ENCODE data around the gene MPRIP.
"Not testable (repeated sequence)": the region's sequence is repeated elsewhere in the genome, so short reads cannot be mapped to it uniquely, and the experiment has no call there.

Gene MPRIP

DNA sequence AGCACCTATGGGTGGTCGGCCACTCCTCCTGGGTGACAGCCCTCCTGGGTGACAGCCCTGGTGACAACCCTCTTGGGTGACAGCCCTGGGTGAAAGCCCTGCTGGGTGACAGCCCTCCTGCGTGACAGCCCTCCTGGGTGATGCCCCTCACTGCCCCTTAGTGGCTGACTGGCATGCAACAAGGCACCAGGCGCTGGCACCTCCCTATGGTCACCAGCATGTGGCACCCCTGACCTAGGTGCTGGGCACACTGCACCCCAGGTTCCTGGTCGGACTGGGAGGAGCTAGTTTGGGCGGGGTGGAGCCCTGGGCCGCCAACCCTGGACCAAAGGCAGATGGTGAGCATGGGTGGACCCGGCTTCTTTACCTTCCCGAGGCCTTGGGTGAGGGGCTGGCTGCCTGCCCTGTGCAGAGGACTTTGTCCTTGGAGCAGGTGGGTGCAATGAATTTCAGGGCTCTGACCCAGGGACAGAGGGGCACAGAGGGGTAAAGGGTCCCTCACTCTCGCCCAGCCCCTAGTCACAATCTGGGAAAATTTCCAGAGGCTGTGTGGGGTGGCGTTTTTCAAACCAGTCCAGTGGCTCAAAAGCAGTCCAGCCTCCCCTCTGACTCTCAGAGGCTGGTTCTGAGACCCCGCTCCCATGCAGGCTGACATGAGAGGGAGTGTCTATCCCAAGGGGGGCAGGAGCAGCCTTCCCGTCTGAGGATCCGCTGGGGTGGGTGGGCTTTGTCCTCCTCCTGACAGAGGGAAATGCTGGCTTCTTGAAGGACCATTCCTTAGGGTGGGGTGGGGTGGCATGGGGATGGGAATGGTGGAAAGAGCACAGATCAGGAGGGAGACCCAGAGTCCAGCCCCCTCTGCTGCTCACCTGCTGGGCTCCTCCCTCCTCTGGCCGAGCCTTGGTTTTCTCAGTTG lies 44.5 kb upstream of the MPRIP start:
- Histone ChIP-seq H3K4me2 (ENCODE audit: low read length) (no peak overlapping the region), H3K27ac (no peak overlapping the region), H3K4me1 (no peaks in the 10 kb centered on the region), H3K4me3 (ENCODE audit: low read depth, low read length) (no peak overlapping the region), H2AFZ (no peak overlapping the region), H3K27me3 (ENCODE audit: control insufficient read depth, insufficient read depth, low read length) (no peaks in the 10 kb centered on the region), H3K9me3 (ENCODE audit: control insufficient read depth, low read length) (no peaks in the 10 kb centered on the region), H3K36me3 (ENCODE audit: control insufficient read depth, insufficient read depth, low read length) (no peaks in the 10 kb centered on the region), H3K79me2 (no peaks in the 10 kb centered on the region), H3K9ac (no peak overlapping the region)
- TF ChIP-seq, protein P1, sequence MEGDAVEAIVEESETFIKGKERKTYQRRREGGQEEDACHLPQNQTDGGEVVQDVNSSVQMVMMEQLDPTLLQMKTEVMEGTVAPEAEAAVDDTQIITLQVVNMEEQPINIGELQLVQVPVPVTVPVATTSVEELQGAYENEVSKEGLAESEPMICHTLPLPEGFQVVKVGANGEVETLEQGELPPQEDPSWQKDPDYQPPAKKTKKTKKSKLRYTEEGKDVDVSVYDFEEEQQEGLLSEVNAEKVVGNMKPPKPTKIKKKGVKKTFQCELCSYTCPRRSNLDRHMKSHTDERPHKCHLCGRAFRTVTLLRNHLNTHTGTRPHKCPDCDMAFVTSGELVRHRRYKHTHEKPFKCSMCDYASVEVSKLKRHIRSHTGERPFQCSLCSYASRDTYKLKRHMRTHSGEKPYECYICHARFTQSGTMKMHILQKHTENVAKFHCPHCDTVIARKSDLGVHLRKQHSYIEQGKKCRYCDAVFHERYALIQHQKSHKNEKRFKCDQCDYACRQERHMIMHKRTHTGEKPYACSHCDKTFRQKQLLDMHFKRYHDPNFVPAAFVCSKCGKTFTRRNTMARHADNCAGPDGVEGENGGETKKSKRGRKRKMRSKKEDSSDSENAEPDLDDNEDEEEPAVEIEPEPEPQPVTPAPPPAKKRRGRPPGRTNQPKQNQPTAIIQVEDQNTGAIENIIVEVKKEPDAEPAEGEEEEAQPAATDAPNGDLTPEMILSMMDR (IDR thresholded peaks at IDR 0.05), result no peak

DNA sequence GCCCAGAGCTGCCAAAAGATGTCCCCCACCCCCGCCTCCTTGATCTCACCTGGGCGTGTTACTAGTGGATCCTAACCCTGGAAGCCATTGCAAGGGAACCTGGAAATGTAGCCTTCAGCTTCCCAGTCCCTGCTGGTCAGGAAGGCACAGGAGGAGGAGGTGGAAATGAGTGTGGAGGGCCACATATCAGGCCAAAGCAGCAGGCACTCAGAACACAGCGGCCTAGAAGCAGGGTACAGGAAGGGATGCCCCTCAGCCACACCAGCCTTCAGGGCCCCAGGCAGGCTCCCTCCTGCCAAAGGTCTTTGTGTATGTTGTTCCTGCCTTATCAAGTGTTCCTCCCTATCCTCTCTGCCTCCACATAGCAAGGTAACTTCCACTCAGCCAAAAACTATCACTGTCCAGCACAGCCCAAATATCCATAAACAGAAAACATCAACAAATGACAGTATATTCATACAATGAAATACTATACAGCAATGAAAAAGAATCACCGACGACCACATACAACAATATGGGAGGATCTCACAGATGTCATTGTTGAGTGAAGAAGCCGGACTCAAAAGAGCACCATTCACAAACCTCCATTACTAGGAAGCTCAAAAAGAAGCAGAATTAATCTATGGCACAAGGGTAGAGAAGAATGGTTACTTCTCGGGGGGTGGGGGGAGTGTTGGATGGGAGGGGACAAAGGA lies 42.2 kb upstream of the MPRIP start:
- Histone ChIP-seq H3K4me2 (ENCODE audit: low read length) (no peak overlapping the region), H3K27me3 (ENCODE audit: control insufficient read depth, insufficient read depth, low read length) (no peaks in the 10 kb centered on the region), H3K4me1 (no peaks in the 10 kb centered on the region), H3K27ac (no peak overlapping the region), H3K36me3 (ENCODE audit: control insufficient read depth, insufficient read depth, low read length) (no peaks in the 10 kb centered on the region), H3K79me2 (no peaks in the 10 kb centered on the region), H3K9ac (no peak overlapping the region), H2AFZ (no peak overlapping the region), H3K4me3 (ENCODE audit: low read depth, low read length) (no peak overlapping the region), H3K9me3 (ENCODE audit: control insufficient read depth, low read length) (no peaks in the 10 kb centered on the region)
- TF ChIP-seq, protein P1 (IDR thresholded peaks at IDR 0.05), result no peak

DNA sequence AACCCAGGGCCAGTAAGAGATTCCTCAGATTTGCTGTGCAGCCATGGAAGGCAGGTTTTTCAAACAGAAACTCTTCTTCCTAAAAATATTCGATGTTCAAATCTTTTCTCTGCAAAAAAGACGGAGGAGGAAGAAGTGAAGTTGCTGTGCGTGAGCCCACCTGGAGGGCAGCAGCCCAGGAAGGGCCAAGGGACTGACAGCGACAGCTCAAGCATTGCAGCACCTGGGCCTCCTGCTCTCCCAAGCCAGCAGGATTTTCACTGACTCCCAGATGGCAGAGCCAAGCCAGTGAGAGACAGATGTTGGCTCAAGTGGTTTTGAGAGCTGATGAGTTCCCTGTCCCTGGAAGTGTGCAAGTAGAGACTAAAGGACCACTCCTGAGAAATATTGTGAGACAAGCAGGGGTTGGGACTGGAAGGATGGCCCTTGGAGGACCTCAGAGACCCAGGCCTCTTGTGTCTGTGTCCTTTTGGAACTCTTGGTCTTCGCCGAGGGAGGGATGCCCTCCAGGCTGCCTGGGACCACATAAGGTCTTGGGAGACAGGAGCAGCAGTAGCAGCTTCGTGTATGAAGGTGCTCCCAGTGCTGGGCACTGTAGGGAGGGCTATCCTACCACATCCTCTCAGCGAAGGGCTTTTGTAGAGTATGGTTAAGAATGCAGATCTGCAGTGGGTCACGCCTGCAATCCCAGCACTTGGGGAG lies 41.0 kb upstream of the MPRIP start:
- TF ChIP-seq, protein P1 (IDR thresholded peaks at IDR 0.05), result no peak
- no peaks in the 10 kb centered on the region for H3K27me3 ChIP-seq (ENCODE audit: control insufficient read depth, insufficient read depth, low read length)
- H3K9me3 ChIP-seq (ENCODE audit: control insufficient read depth, low read length), result no peaks in the 10 kb centered on the region
- H3K4me1 ChIP-seq, result no peaks in the 10 kb centered on the region
- peak overlapping the region; percentile 48 for H2AFZ ChIP-seq
- no peak overlapping the region for H3K9ac ChIP-seq
- no peaks in the 10 kb centered on the region for H3K36me3 ChIP-seq (ENCODE audit: control insufficient read depth, insufficient read depth, low read length)
- no peaks in the 10 kb centered on the region for H3K79me2 ChIP-seq
- no peak overlapping the region for H3K27ac ChIP-seq
- H3K4me3 ChIP-seq (ENCODE audit: low read depth, low read length), result no peak overlapping the region
- H3K4me2 ChIP-seq (ENCODE audit: low read length), result no peak overlapping the region

DNA sequence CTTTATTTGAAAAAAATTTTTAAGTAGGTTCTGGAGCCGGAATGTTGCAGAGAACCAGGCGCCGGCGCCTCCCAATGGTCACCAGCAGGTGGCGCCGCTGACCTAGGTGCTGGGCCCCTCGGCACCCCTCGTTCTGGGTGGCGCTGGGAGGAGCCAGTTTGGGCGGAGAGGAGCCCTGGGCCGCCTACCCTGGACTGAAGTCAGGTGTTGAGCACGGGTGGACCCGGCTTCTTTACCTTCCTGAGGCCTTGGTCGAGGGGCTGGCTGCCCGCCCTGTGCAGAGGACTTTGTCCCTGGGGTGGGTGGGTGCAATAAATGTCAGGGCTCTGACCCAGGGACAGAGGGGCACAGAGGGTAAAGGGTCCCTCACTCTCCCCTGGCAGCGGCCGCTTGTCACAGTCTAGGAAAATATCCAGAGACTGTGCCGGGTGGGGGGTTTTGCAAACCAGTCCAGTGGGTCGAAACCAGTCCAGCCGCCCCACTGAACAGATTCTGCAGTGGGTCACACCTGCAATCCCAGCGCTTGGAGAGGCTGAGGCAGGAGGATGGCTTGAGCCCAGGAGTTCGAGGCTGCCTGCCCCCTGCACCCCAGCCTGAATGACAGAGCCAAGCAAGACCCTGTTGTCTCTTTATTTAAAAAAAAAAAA lies 40.3 kb upstream of the MPRIP start:
- Histone ChIP-seq H3K4me1 (no peaks in the 10 kb centered on the region), H3K9me3 (ENCODE audit: control insufficient read depth, low read length) (no peaks in the 10 kb centered on the region), H2AFZ (peak overlapping the region; percentile 48), H3K27me3 (ENCODE audit: control insufficient read depth, insufficient read depth, low read length) (no peaks in the 10 kb centered on the region), H3K4me3 (ENCODE audit: low read depth, low read length) (no peak overlapping the region), H3K9ac (no peak overlapping the region), H3K79me2 (no peaks in the 10 kb centered on the region), H3K4me2 (ENCODE audit: low read length) (no peak overlapping the region), H3K36me3 (ENCODE audit: control insufficient read depth, insufficient read depth, low read length) (no peaks in the 10 kb centered on the region), H3K27ac (no peak overlapping the region)
- TF ChIP-seq, protein P1 (IDR thresholded peaks at IDR 0.05), result peak; percentile 99

DNA sequence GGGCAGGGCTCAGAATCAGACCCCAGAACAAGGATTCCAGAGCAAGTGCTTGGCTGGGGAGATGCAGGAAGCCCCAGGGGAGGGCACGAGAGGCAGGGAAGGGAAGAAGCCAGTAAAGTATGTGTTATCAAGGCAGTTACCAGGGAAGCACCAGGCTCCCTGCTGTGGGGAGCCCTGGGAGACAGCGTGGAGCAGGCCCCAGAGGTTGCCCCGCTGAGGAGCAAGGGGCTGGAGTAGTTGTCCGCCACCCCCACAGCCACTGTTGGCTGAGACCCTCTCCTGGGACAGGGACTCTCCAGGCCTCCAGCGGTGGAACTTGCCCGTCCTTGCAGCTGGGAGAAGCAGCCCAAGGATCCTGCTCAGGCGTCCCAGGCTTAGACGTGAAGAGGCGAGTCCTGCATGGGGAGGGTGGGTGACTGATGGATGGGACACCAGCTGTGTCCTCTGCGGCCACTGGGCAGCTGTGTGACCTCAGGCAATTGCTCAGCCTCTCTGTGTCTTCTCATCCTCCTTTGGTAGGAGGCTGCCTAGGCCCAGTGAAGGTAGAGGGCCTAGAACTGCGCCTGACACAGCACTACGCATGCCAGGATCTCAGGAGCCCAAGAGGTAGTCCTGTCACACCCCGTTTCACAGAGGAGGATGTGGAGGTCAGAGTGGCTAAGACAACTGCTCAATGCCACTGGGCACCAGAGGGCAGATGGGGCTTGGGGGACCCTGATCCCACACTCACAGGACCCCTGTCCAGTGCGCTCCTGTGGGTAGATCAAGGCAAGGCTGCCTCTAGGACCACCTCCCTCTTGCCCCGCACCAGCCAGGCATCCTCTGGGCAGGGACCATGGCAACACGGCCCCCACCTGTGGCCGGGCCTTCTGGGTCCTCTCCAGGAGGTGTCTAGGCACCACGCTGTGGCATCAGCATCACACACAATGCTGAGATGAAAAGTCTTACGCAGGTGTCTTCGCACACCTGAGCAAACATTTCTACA lies 39.2 kb upstream of the MPRIP start:
- H3K79me2 ChIP-seq; H2AFZ ChIP-seq; H3K4me1 ChIP-seq; H3K9ac ChIP-seq; H3K4me2 ChIP-seq (ENCODE audit: low read length); H3K27ac ChIP-seq; H3K36me3 ChIP-seq (ENCODE audit: control insufficient read depth, insufficient read depth, low read length); H3K27me3 ChIP-seq (ENCODE audit: control insufficient read depth, insufficient read depth, low read length); H3K4me3 ChIP-seq (ENCODE audit: low read depth, low read length); H3K9me3 ChIP-seq (ENCODE audit: control insufficient read depth, low read length): not testable (repeated sequence)
